Stimulated activated CD4-positive, alpha-beta T cell treated with anti-CD3 and anti-CD28 coated beads, Interleukin-1b, Interleukin-23, amount 100 ng/mL, for 1 hour (primary cell): Measurements from ENCODE around the gene CTSC.
"Not testable (repeated sequence)": the region's sequence is repeated elsewhere in the genome, so short reads cannot be mapped to it uniquely, and the experiment has no call there.

Experiments used
- DNase-seq, 2 donors: peaks; one replicate each; pipeline ENCODE4 v3.0.0-alpha.2; 2020; ENCODE audit warnings: low read depth in 2 of 2

The CTSC gene

GRCh38 chr11:88282747-88283515 lies 54.6 kb downstream of the CTSC start:
- DNase-seq, result no peak

- no peak for DNase-seq
Measured at GRCh38 chr11:88281317-88281712, 56.2 kb downstream of the CTSC start.

- DNase-seq, result no peak
Measured at GRCh38 chr11:88280673-88281316, 56.7 kb downstream of the CTSC start.

GRCh38 chr11:88277349-88277915 lies 60.1 kb downstream of the CTSC start:
- no peak for DNase-seq

GRCh38 chr11:88275636-88276035 lies 61.9 kb downstream of the CTSC start:
- DNase-seq, result no peak

GRCh38 chr11:88266919-88267318 lies 70.6 kb downstream of the CTSC start:
- no peak for DNase-seq

GRCh38 chr11:88266157-88266556 lies 71.4 kb downstream of the CTSC start:
- no peak for DNase-seq

GRCh38 chr11:88259431-88259830 lies 78.1 kb downstream of the CTSC start:
- no peak for DNase-seq

- no peak for DNase-seq
Measured at GRCh38 chr11:88252208-88252607, 85.3 kb downstream of the CTSC start.

GRCh38 chr11:88250566-88251242 lies 86.8 kb downstream of the CTSC start:
- no peak for DNase-seq

GRCh38 chr11:88249706-88250105 lies 87.8 kb downstream of the CTSC start:
- DNase-seq, result no peak

- DNase-seq, result no peak
Measured at GRCh38 chr11:88246696-88247095, 90.8 kb downstream of the CTSC start.

- DNase-seq, result not testable (repeated sequence)
Measured at GRCh38 chr11:88245576-88245975, 92.0 kb downstream of the CTSC start.
